Measurements from ENCODE around the gene M6PR.

- TF ChIP-seq SPI1 (IDR thresholded peaks at IDR 0.05; ENCODE audit: borderline replicate concordance, low read depth) (no peak), POLR2AphosphoS5 (IDR thresholded peaks at IDR 0.05; ENCODE audit: low read depth) (no peak)
These were observed 20.5 kb upstream of the M6PR start for GRCh38 chr12:8969861-8970411.

All from HL-60 (cell line).